HCT116 (cell line): ENCODE data around the gene NT5C1A. TPM values are rescaled to one million over a fixed set of nuclear protein-coding genes. Genes with fewer than 3 reads are reported as not detected.

Experiments
- ATAC-seq: fragments of 200-7000 bp; cut with Tn5 transposase; 2 replicates; pipeline ENCODE4 v1.9.1; 2020; ENCODE audit warnings: mild to moderate bottlenecking, moderate library complexity
- BruUV-seq: library from RNA; stranded (reverse); fragments of 400-500 nt; replicated peaks from 2 replicates; lab custom pipeline; 2021; lab: Mats Ljungman, UMichigan
- CTCF ChIA-PET: fragments of 300-600 bp; sonication (Branson Sonifier 250); formaldehyde crosslinking; loops from one replicate; lab custom pipeline; 2021; ENCODE audit warnings: antibody characterized with exemption; lab: Charles Lee
- POLR2A ChIA-PET: fragments of 300-600, 350-600 bp; sonication (Branson Sonifier 250); formaldehyde crosslinking; loops from one replicate; lab custom pipeline; 2021; ENCODE audit warnings: antibody characterized with exemption; lab: Charles Lee
- RAD21 ChIA-PET, 2 experiments: fragments of 300-600 bp; sonication (Branson Sonifier 250); formaldehyde crosslinking; loops; one replicate each; lab custom pipeline; 2023; ENCODE audit warnings: low total read pairs in 2 of 2; ENCODE audit not compliant: uncharacterized antibody in 2 of 2, unreplicated experiment in 2 of 2, low non-redundant PET in 1 of 2; lab: Charles Lee
- DNase-seq: peaks from one replicate; pipeline ENCODE4 v3.0.0-alpha.2; 2010; ENCODE audit warnings: low read depth, low spot score
- H2AFZ ChIP-seq: fragments of 200-600 bp; shearing (Covaris generic), sonication (generic); 2 replicates; pipeline ENCODE4 v1.6.1; 2017; ENCODE audit warnings: low read depth, mixed run types, mixed read lengths, antibody characterized with exemption, low read length; ENCODE audit not compliant: poor library complexity, severe bottlenecking
- H3K27ac ChIP-seq: 2 replicates; pipeline ENCODE4 v1.5.1; 2012; ENCODE audit warnings: low read depth, low read length
- H3K27me3 ChIP-seq: fragments of 200-600 bp; sonication (generic); 2 replicates; pipeline ENCODE4 v1.6.1; 2016; ENCODE audit warnings: mixed run types, low read length, mixed read lengths; ENCODE audit not compliant: insufficient read depth
- H3K36me3 ChIP-seq, 2 experiments: fragments of 200-500 bp in 1 of 2; fragments of 200-600 bp in 1 of 2; sonication (Bioruptor generic) in 1 of 2; sonication (generic) in 1 of 2; 2 replicates each; pipeline versions ENCODE4 v1.5.1 to v1.6.1; 2014 to 2016; ENCODE audit warnings: low read length in 2 of 2, inconsistent platforms in 1 of 2, mixed read lengths in 1 of 2, mixed run types in 1 of 2; ENCODE audit not compliant: insufficient read depth in 2 of 2, control insufficient read depth in 1 of 2
- H3K4me1 ChIP-seq, 2 experiments: fragments of 200-600 bp in 1 of 2; sonication (generic) in 1 of 2; 2 replicates each; pipeline versions ENCODE4 v1.5.1 to v1.6.1; 2012 to 2017; ENCODE audit warnings: low read length in 2 of 2, inconsistent platforms in 1 of 2, mild to moderate bottlenecking in 1 of 2, mixed read lengths in 1 of 2, mixed run types in 1 of 2, moderate library complexity in 1 of 2; ENCODE audit not compliant: insufficient read depth in 2 of 2, control insufficient read depth in 1 of 2
- H3K4me2 ChIP-seq: fragments of 200-600 bp; sonication (generic); 2 replicates; pipeline ENCODE4 v1.6.1; 2017; ENCODE audit warnings: mixed run types, low read length, mixed read lengths
- H3K4me3 ChIP-seq, 2 experiments: fragments of 200-600 bp in 1 of 2; sonication (generic) in 1 of 2; replicated peaks in 1 of 2; 2 replicates each; pipeline ENCODE4 v1.5.1; 2011 to 2016; ENCODE audit warnings: low read length in 2 of 2, control low read depth in 1 of 2, low read depth in 1 of 2, mild to moderate bottlenecking in 1 of 2, mixed read lengths in 1 of 2, mixed run types in 1 of 2
- H3K79me2 ChIP-seq: fragments of 200-600 bp; sonication (generic); 2 replicates; pipeline ENCODE4 v1.6.1; 2017; ENCODE audit warnings: mild to moderate bottlenecking, mixed run types, low read length, moderate library complexity, mixed read lengths; ENCODE audit not compliant: insufficient read depth
- H3K9ac ChIP-seq: fragments of 200-600 bp; sonication (generic); 2 replicates; pipeline ENCODE4 v1.6.1; 2016; ENCODE audit warnings: low read length, mixed read lengths
- H3K9me2 ChIP-seq: fragments of 200-600 bp; sonication (generic), shearing (Covaris generic); 2 replicates; pipeline ENCODE4 v1.6.1; 2017; ENCODE audit warnings: mixed run types, mild to moderate bottlenecking, moderate library complexity; ENCODE audit not compliant: insufficient read depth
- H3K9me3 ChIP-seq, 2 experiments: fragments of 200-500 bp in 1 of 2; fragments of 200-600 bp in 1 of 2; sonication (Bioruptor generic) in 1 of 2; sonication (generic) in 1 of 2; 2 replicates each; pipeline ENCODE4 v1.6.1; 2014 to 2017; ENCODE audit warnings: low read length in 2 of 2, mixed read lengths in 2 of 2, inconsistent platforms in 1 of 2, low read depth in 1 of 2, mild to moderate bottlenecking in 1 of 2, mixed run types in 1 of 2, moderate library complexity in 1 of 2; ENCODE audit not compliant: control insufficient read depth in 1 of 2, insufficient read depth in 1 of 2
- H4K20me1 ChIP-seq: fragments of 200-600 bp; sonication (generic), shearing (Covaris generic); 2 replicates; pipeline ENCODE4 v1.6.1; 2017; ENCODE audit warnings: mixed run types, mild to moderate bottlenecking, moderate library complexity; ENCODE audit not compliant: insufficient read depth
- CBX3 ChIP-seq: IDR thresholded peaks from 2 replicates; pipeline ENCODE4 v1.6.1; 2012; ENCODE audit warnings: low read depth
- EGR1 ChIP-seq: IDR thresholded peaks from 2 replicates; pipeline ENCODE4 v1.6.1; 2012; ENCODE audit warnings: low read depth
- EZH2 ChIP-seq: fragments of 200-600 bp; sonication (generic); IDR thresholded peaks from 2 replicates; pipeline ENCODE4 v1.6.1; 2017; ENCODE audit warnings: antibody characterized with exemption, mixed run types
- FOSL1 ChIP-seq: IDR thresholded peaks from 2 replicates; pipeline ENCODE4 v1.6.1; 2012; ENCODE audit warnings: low read depth
- POLR2A ChIP-seq: IDR thresholded peaks from 2 replicates; pipeline ENCODE4 v1.7.0; 2011; ENCODE audit warnings: borderline replicate concordance; ENCODE audit not compliant: insufficient read depth, insufficient read length; ENCODE audit errors: extremely low read depth
- POLR2AphosphoS5 ChIP-seq: IDR thresholded peaks from 2 replicates; pipeline ENCODE4 v1.6.1; 2011; ENCODE audit warnings: mild to moderate bottlenecking, low read depth, low read length, moderate library complexity
- RAD21 ChIP-seq: IDR thresholded peaks from 2 replicates; pipeline ENCODE4 v1.6.1; 2012; ENCODE audit warnings: low read depth, mild to moderate bottlenecking
- SIN3A ChIP-seq: IDR thresholded peaks from 2 replicates; pipeline ENCODE4 v1.6.1; 2012; ENCODE audit warnings: low read depth
- SP1 ChIP-seq: IDR thresholded peaks from 2 replicates; pipeline ENCODE4 v1.6.1; 2012; ENCODE audit warnings: low read depth
- SRF ChIP-seq: IDR thresholded peaks from 2 replicates; pipeline ENCODE4 v1.6.1; 2012; ENCODE audit warnings: low read depth
- TCF7L2 ChIP-seq: IDR thresholded peaks from 2 replicates; pipeline ENCODE4 v1.7.0; 2011; ENCODE audit warnings: borderline replicate concordance, inconsistent platforms; ENCODE audit not compliant: insufficient read depth, insufficient read length; ENCODE audit errors: extremely low read depth
- YY1 ChIP-seq: IDR thresholded peaks from 2 replicates; pipeline ENCODE4 v1.6.1; 2011; ENCODE audit warnings: low read length, low read depth, moderate library complexity, mild to moderate bottlenecking; ENCODE audit not compliant: insufficient replicate concordance; ENCODE audit errors: extremely low read depth
- ZFX ChIP-seq: fragments of 450-650 bp; IDR thresholded peaks from 2 replicates; pipeline ENCODE4 v1.6.1; 2017
- intact Hi-C: fragments of 100-400 bp; cut with micrococcal nuclease; formaldehyde crosslinking; loops from 2 replicates; pipeline ENCODE4 v1.10.0; 2022
- total RNA-seq: library from RNA; stranded (reverse); gene quantifications from one replicate; pipeline ENCODE4 v1.2.1, GENCODE V29; 2021; ENCODE audit not compliant: unreplicated experiment
- TF ChIP-seq, protein P1 (sequence below): IDR thresholded peaks from 2 replicates; pipeline ENCODE4 v1.6.1; 2012
- TF ChIP-seq, protein P2 (sequence below): IDR thresholded peaks from 2 replicates; pipeline ENCODE4 v1.6.1; 2012
- TF ChIP-seq, protein P3 (sequence below): IDR thresholded peaks from 2 replicates; pipeline ENCODE4 v1.6.1; 2012; ENCODE audit warnings: low read depth
- TF ChIP-seq, protein P4 (sequence below), 3 experiments: fragments of 200-600 bp in 1 of 3; sonication (generic) in 1 of 3; IDR thresholded peaks in 2 of 3; conservative IDR thresholded peaks in 1 of 3; 2 replicates each; pipeline ENCODE4 v1.5.1; 2012 to 2017; ENCODE audit warnings: low read depth in 2 of 3, low read length in 2 of 3, antibody characterized with exemption in 1 of 3, borderline replicate concordance in 1 of 3, control low read depth in 1 of 3, mild to moderate bottlenecking in 1 of 3, mixed read lengths in 1 of 3, mixed run types in 1 of 3, moderate library complexity in 1 of 3; ENCODE audit not compliant: insufficient read depth in 1 of 3

NT5C1A gene
- total RNA-seq, 1 experiment from 2014 or later: not detected

DNA sequence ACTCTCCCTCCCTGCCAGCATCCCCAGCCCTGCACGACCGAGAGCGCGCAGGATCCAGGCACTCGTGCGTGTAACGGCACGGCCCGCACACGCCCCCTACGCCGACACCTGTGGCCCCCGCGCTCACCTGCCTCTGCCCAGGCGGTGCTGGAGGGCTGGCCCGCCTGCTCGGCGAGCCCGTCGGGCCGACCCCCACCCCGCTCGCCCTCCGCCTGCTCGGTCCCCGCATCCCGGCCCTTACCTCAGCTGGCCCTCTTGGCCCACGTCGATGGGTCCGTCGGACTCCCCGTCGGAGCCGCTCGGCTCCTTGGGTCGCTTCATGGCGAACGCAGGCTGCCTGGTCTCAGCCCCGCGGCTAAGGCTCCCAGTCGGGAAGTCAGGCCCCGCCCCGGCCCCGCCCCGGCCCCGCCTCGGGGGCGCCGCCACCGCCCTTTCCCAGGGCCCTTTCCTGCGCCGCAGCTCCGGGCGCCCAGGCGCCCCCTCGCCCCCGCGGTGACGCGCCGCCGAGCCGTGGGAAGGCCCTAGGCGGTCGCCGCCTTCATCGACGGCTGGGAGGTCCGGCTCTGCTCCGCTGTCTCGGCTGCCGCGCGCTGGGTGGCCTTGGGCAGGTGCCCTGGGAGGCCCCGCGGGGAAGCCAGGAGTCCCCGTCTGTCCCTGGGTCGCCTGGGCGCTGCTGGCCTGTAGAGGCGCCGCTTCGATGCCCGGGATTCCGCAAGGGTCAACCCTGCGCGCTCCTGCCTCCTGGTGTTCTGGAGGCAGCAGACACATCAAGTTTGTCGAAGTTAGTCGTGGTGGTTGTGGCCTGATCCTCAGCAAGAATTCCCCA is 32.4 kb downstream of the NT5C1A start, which contains the start of gene HEYL:
HEYL (minus strand) TSS at position 339 of the 826 bp plus-strand sequence; CDS start at position 321, 18 bp downstream.
- no peaks in the 10 kb centered on the region for H3K9me2 ChIP-seq
- H3K4me2 ChIP-seq: peak within 1 kb of the TSS; percentile 93
- intact Hi-C loops: no loop called here
- TSS peak; percentile 62 for BruUV-seq
- H3K4me1 ChIP-seq: peaks cover 8 to 17% of the 10 kb centered on the region in 2 experiments
- H2AFZ ChIP-seq: peak within 1 kb of the TSS; percentile 70
- TF ChIP-seq EGR1: peak; percentile 88
- TF ChIP-seq SP1: peak; percentile 40; the same call in 1 of the 2 replicates
- TF ChIP-seq YY1: peak; percentile 10
- no peak for TF ChIP-seq EZH2
- TF ChIP-seq RAD21: peak; percentile 35; the same call in 1 of the 2 replicates
- TF ChIP-seq POLR2A: peak; percentile 28
- TF ChIP-seq, protein P1, sequence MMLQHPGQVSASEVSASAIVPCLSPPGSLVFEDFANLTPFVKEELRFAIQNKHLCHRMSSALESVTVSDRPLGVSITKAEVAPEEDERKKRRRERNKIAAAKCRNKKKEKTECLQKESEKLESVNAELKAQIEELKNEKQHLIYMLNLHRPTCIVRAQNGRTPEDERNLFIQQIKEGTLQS: no peak
- TF ChIP-seq, protein P2, sequence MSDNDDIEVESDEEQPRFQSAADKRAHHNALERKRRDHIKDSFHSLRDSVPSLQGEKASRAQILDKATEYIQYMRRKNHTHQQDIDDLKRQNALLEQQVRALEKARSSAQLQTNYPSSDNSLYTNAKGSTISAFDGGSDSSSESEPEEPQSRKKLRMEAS: peak; percentile 64
- TF ChIP-seq FOSL1: no peak
- TF ChIP-seq CBX3: no peak; the same call in none of the 2 replicates
- TF ChIP-seq, protein P3, sequence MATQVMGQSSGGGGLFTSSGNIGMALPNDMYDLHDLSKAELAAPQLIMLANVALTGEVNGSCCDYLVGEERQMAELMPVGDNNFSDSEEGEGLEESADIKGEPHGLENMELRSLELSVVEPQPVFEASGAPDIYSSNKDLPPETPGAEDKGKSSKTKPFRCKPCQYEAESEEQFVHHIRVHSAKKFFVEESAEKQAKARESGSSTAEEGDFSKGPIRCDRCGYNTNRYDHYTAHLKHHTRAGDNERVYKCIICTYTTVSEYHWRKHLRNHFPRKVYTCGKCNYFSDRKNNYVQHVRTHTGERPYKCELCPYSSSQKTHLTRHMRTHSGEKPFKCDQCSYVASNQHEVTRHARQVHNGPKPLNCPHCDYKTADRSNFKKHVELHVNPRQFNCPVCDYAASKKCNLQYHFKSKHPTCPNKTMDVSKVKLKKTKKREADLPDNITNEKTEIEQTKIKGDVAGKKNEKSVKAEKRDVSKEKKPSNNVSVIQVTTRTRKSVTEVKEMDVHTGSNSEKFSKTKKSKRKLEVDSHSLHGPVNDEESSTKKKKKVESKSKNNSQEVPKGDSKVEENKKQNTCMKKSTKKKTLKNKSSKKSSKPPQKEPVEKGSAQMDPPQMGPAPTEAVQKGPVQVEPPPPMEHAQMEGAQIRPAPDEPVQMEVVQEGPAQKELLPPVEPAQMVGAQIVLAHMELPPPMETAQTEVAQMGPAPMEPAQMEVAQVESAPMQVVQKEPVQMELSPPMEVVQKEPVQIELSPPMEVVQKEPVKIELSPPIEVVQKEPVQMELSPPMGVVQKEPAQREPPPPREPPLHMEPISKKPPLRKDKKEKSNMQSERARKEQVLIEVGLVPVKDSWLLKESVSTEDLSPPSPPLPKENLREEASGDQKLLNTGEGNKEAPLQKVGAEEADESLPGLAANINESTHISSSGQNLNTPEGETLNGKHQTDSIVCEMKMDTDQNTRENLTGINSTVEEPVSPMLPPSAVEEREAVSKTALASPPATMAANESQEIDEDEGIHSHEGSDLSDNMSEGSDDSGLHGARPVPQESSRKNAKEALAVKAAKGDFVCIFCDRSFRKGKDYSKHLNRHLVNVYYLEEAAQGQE: no peak
- TF ChIP-seq, protein P4, sequence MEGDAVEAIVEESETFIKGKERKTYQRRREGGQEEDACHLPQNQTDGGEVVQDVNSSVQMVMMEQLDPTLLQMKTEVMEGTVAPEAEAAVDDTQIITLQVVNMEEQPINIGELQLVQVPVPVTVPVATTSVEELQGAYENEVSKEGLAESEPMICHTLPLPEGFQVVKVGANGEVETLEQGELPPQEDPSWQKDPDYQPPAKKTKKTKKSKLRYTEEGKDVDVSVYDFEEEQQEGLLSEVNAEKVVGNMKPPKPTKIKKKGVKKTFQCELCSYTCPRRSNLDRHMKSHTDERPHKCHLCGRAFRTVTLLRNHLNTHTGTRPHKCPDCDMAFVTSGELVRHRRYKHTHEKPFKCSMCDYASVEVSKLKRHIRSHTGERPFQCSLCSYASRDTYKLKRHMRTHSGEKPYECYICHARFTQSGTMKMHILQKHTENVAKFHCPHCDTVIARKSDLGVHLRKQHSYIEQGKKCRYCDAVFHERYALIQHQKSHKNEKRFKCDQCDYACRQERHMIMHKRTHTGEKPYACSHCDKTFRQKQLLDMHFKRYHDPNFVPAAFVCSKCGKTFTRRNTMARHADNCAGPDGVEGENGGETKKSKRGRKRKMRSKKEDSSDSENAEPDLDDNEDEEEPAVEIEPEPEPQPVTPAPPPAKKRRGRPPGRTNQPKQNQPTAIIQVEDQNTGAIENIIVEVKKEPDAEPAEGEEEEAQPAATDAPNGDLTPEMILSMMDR (IDR thresholded peaks at IDR 0.05 in 2 of 3, conservative IDR thresholded peaks at IDR 0.05 in 1 of 3; ENCODE audit: borderline replicate concordance in 1 of 3, insufficient read depth in 1 of 3, low read depth in 2 of 3, low read length in 2 of 3): peak; percentile 58 to 90 (median 72)
- TF ChIP-seq TCF7L2: peak; percentile 4
- TF ChIP-seq SRF: no peak
- TF ChIP-seq SIN3A: peak; percentile 59
- TF ChIP-seq POLR2AphosphoS5: peak; percentile 87
- TF ChIP-seq ZFX: peak; percentile 73
- H3K4me3 ChIP-seq: peak within 1 kb of the TSS; percentile 67 to 86
- DNase-seq (peak; percentile 65), ATAC-seq (peak; percentile 95)
- ChIA-PET CTCF (interaction anchor here (0.8 to 2.9 kb wide), 2 partner anchors 14 to 33 kb away, joined by 3 to 27 read pairs; no protein-coding TSS in a partner anchor), RAD21 (no interaction called here), POLR2A (interaction anchor here (0.9 to 1.5 kb wide), 2 partner anchors 28 to 99 kb away, joined by 3 to 4 read pairs; partner anchors contain the start of gene PPIE)
- peak within 1 kb of the TSS; percentile 78 for H3K9ac ChIP-seq
- H3K9me3 ChIP-seq: no peaks in the 10 kb centered on the region
- peak within 1 kb of the TSS; percentile 64 for H3K27ac ChIP-seq
- H3K36me3 ChIP-seq: no peaks in the 10 kb centered on the region
- no peaks in the 10 kb centered on the region for H3K79me2 ChIP-seq
- H4K20me1 ChIP-seq: no peaks in the 10 kb centered on the region
- H3K27me3 ChIP-seq: no peaks in the 10 kb centered on the region
